Psoas muscle (tissue), 8 donors: ENCODE results near the gene AKR7A2. TPM values are rescaled to one million over a fixed set of nuclear protein-coding genes. Genes with fewer than 3 reads are reported as not detected.

ENCODE experiments used
- ATAC-seq, 4 donors: fragments of 200-7000 bp; cut with Tn5 transposase; one replicate each; pipeline ENCODE4 v1.9.1; 2020; ENCODE audit warnings: moderate library complexity in 3 of 4, mild to moderate bottlenecking in 2 of 4
- DNase-seq, 2 donors: peaks; one replicate each; pipeline ENCODE4 v3.0.0-alpha.2; 2020
- H3K27ac ChIP-seq: fragments of 200-600 bp; one replicate; pipeline ENCODE4 v1.8.0; 2022
- H3K27me3 ChIP-seq, 3 donors: fragments of 200-600 bp in 1 of 3; one replicate each; pipeline versions ENCODE4 v1.6.1 to v1.8.0; 2013 to 2022; ENCODE audit warnings: low read length in 2 of 3, mild to moderate bottlenecking in 2 of 3, moderate library complexity in 1 of 3; ENCODE audit not compliant: insufficient read depth in 3 of 3
- H3K36me3 ChIP-seq, 2 donors: fragments of 200-600 bp in 1 of 2; one replicate each; pipeline versions ENCODE4 v1.6.1 to v1.8.0; 2013 to 2022; ENCODE audit warnings: low read depth in 1 of 2, mild to moderate bottlenecking in 1 of 2, moderate library complexity in 1 of 2; ENCODE audit not compliant: insufficient read depth in 1 of 2
- H3K4me1 ChIP-seq: fragments of 200-600 bp; one replicate; pipeline ENCODE4 v1.8.0; 2022
- H3K4me3 ChIP-seq: fragments of 200-600 bp; one replicate; pipeline ENCODE4 v1.8.0; 2022; ENCODE audit warnings: mild to moderate bottlenecking
- H3K9me3 ChIP-seq: fragments of 200-600 bp; one replicate; pipeline ENCODE4 v1.8.0; 2022
- WGBS, 3 donors: extraction: QIAGEN DNeasy Blood & Tissue Kit; methylation state at CpG; one replicate each; pipeline versions ENCODE4 v1.1.6 to v1.1.7; 2013; 5-methylcytosine and 5-hydroxymethylcytosine counted together
- intact Hi-C, 2 donors: fragments of 100-400 bp; cut with DNase I; formaldehyde crosslinking; loops; one replicate each; pipeline versions ENCODE4 v1.11.0 to v1.14.2; 2022
- polyA plus RNA-seq, 3 donors: library from polyadenylated mRNA; stranded (reverse); fragments of 200-250 nt; gene quantifications; one replicate each; pipeline ENCODE4 v1.2.3, GENCODE V29; 2013
- total RNA-seq, 4 donors: library from RNA; stranded (reverse); fragmentation: NEBNext Ultra II Directional in 2 of 4; extraction: Animal tissue kit (Norgen Biotek cat#: 25700) in 2 of 4; gene quantifications; one replicate each; pipeline versions ENCODE4 v1.2.1 to v1.2.4, GENCODE V29; 2021 to 2023
- TF ChIP-seq, protein P1 (sequence below): fragments of 200-600 bp; IDR thresholded peaks from one replicate; pipeline ENCODE4 v1.8.0; 2022; ENCODE audit warnings: antibody characterized with exemption
- donor health status: healthy with polysubstance abuse.
- donor health status: DM: no; HTN: no; CAD: no; lungs with moderate emphysema.
- donor health status: Bipolar disorder and iron deficiency.
- donor health status: healthy.
- donor health status: DM: yes; HTN: yes; CAD: no.
- donor health status: DM: no; HTN: no; CAD: no.
- donor health status: DM: no; HTN: no; CAD: no.
- donor health status: DM: yes; HTN: yes; CAD: no.

AKR7A2 gene
- total and polyA plus RNA-seq, 7 donors, result 24.6 to 52.2 (median 30.3) TPM

DNA sequence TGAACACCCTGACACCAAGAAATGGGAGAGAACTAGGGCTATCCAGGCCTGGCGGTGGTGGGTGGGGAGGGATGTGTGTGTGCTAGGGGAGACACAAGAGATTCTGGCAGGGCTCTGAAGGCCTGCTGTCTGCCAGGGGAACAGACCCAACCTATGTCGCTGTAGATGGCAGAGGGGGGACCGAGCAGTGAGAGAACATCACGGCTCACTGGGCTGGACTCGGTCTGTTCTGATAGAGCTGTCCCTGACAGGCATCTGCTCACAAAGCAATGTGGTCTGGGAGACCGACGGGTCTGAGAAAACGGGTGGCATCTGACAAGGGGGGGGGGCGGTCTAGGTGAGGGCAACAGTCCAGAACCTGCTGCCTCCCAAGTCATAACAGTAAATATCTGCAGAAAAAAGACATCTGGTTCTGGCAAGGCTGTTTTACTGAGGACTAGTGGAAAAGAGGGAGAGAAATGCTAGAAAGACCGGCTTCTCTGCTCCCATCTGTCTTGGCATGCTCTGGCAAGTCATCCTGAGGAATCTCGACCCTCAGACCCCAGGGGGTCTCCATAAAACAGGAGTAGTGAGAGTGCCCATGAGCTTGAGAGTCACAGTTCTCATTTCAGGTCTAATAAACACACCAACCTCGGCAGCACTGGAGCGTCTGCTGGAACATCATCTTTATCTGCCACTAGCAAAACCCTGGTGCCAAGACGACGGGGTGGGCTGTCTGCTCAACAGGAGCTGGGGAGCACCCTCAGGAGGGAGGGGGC lies 36.7 kb upstream of the AKR7A2 start:
- DNase-seq, result no peak
- H3K27ac ChIP-seq, result no peak overlapping the region
- peaks cover 0 to 63% of the 10 kb centered on the region in 2 donors for H3K36me3 ChIP-seq
- 78 to 89% (median 79%) methylated on average over 14 to 15 of the region's 15 CpGs for WGBS, 3 donors
- TF ChIP-seq, protein P1, sequence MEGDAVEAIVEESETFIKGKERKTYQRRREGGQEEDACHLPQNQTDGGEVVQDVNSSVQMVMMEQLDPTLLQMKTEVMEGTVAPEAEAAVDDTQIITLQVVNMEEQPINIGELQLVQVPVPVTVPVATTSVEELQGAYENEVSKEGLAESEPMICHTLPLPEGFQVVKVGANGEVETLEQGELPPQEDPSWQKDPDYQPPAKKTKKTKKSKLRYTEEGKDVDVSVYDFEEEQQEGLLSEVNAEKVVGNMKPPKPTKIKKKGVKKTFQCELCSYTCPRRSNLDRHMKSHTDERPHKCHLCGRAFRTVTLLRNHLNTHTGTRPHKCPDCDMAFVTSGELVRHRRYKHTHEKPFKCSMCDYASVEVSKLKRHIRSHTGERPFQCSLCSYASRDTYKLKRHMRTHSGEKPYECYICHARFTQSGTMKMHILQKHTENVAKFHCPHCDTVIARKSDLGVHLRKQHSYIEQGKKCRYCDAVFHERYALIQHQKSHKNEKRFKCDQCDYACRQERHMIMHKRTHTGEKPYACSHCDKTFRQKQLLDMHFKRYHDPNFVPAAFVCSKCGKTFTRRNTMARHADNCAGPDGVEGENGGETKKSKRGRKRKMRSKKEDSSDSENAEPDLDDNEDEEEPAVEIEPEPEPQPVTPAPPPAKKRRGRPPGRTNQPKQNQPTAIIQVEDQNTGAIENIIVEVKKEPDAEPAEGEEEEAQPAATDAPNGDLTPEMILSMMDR, result no peak
- intact Hi-C loops, result no loop called here
- no peak for ATAC-seq
- no peak overlapping the region for H3K4me3 ChIP-seq
- H3K4me1 ChIP-seq, result no peaks in the 10 kb centered on the region
- H3K27me3 ChIP-seq, result no peaks in the 10 kb centered on the region
- no peaks in the 10 kb centered on the region for H3K9me3 ChIP-seq

DNA sequence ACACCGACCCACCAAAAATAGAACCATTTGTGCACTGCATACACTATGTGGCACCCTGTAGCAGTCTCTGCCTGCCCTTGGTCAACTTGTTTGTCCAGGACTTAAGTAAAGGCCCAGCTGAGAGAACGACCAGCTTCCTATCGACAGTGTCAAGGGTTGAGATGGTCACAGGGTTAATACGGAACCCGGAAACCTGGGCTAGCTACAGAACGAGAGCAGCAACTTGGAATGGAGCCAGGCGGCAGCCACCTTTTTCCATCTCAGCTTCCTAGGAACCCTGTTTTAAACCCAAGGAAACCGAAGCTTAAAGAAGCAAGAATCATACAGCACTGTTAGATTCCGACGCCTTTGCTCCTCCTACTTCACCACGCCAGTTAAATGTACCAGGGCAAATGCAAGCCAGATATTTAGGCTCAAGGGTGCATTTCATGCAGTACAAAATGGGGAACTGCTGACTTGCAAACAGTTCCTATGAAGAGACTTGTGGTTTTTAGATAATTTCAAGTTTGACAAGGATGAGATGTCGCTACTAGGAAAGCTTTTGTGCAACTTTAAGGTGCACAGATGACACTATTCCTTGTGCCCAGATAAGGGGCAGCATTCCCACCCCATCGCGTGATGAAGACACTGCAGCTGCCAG lies 35.7 kb upstream of the AKR7A2 start:
- no peak overlapping the region for H3K27ac ChIP-seq
- peaks cover 0 to 63% of the 10 kb centered on the region in 2 donors for H3K36me3 ChIP-seq

DNA sequence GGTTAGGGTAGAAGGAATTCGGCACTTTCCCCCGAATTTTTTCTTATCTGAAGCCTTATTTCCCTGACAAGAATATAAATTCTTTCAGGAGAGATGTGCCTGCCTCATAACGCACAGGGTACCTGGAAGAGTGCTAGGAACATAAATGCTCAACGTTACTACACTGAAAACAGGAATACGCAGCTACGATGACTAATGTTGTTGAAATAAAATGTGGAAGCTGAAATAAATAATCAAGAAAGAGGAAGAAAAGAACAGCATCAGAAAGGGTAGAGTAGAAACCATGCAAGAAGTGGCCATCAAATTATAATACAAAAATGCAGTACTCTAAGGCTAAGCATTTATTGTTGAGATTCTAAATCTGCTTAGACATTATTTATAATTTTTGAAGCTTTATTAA lies 34.1 kb upstream of the AKR7A2 start:
- TF ChIP-seq, protein P1, result no peak
- Histone ChIP-seq H3K4me1 (no peaks in the 10 kb centered on the region), H3K27ac (no peak overlapping the region), H3K9me3 (no peaks in the 10 kb centered on the region), H3K4me3 (no peak overlapping the region), H3K27me3 (no peaks in the 10 kb centered on the region), H3K36me3 (peaks cover 0 to 54% of the 10 kb centered on the region in 2 donors)
- intact Hi-C loops, result no loop called here
- DNase-seq, result no peak
- no peak for ATAC-seq
- WGBS, 3 donors, result 82 to 88% (median 87%) methylated on average over 6 of the region's 6 CpGs

More for the DNA sequence above, 35.7 kb upstream of the AKR7A2 start:
- DNase-seq (no peak), ATAC-seq (no peak)
- no peaks in the 10 kb centered on the region for H3K9me3 ChIP-seq
- intact Hi-C loops, result no loop called here
- WGBS, 3 donors, result 73 to 78% (median 75%) methylated on average over 14 of the region's 14 CpGs
- no peak overlapping the region for H3K4me3 ChIP-seq
- TF ChIP-seq, protein P1, result no peak
- no peaks in the 10 kb centered on the region for H3K27me3 ChIP-seq
- no peaks in the 10 kb centered on the region for H3K4me1 ChIP-seq

DNA sequence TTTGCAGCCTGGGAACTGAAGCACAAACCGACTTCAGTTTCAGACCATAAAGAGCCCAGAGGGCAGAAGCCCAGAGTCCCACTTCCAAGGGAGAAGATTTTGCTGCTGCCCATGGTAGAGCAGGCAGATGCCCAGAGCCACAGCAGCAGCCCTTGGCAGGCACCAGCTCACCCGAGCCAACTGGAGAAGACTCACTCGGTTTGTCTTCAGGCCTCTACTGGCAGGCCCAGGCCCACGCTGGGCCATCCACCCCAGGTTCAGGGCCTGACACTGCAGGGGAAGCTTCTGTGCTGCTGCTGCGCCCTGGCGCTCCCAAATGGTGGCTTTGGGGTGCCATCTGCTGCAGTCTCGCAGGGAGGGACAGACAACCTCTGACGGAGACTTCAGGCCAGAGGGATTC lies 33.4 kb upstream of the AKR7A2 start:
- no peaks in the 10 kb centered on the region for H3K27me3 ChIP-seq
- TF ChIP-seq, protein P1, result no peak
- H3K9me3 ChIP-seq, result no peaks in the 10 kb centered on the region
- intact Hi-C loops, result loop anchor here in 1 of 2 donors (1.0 kb wide), 1 partner anchor 306 kb away; no protein-coding TSS in a partner anchor
- ATAC-seq, result no peak
- H3K4me3 ChIP-seq, result no peak overlapping the region
- DNase-seq, result no peak
- 59 to 77% (median 68%) methylated on average over 8 of the region's 8 CpGs for WGBS, 3 donors
- H3K4me1 ChIP-seq, result no peaks in the 10 kb centered on the region
- H3K27ac ChIP-seq, result no peak overlapping the region
- peaks cover 0 to 53% of the 10 kb centered on the region in 2 donors for H3K36me3 ChIP-seq
